ENCODE data around the gene ITGA11.

DNA sequence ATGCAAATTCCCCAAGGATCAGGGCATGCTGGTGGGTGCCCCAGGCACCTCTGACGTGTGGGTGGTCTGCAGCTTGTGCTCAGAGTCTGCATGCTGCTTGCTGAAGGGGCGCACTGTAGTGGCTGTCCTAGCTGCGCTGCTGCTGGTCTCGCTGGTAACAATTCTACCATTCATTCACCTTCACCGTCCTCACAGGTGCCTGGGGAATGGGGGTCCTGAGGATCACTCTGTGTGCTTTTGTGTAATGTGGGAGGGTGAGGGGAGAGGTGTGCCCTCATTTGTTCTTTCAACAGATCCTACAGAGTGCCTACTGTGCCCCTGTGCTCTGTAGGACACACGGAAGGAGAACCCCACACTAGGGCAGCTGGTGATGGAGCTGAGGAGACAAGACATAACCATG is 2.1 kb upstream of the ITGA11 start:
- TF ChIP-seq MAZ (IDR thresholded peaks at IDR 0.05; ENCODE audit: borderline replicate concordance, low read depth, low read length), result no peak
- TF ChIP-seq, protein P1, sequence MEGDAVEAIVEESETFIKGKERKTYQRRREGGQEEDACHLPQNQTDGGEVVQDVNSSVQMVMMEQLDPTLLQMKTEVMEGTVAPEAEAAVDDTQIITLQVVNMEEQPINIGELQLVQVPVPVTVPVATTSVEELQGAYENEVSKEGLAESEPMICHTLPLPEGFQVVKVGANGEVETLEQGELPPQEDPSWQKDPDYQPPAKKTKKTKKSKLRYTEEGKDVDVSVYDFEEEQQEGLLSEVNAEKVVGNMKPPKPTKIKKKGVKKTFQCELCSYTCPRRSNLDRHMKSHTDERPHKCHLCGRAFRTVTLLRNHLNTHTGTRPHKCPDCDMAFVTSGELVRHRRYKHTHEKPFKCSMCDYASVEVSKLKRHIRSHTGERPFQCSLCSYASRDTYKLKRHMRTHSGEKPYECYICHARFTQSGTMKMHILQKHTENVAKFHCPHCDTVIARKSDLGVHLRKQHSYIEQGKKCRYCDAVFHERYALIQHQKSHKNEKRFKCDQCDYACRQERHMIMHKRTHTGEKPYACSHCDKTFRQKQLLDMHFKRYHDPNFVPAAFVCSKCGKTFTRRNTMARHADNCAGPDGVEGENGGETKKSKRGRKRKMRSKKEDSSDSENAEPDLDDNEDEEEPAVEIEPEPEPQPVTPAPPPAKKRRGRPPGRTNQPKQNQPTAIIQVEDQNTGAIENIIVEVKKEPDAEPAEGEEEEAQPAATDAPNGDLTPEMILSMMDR (conservative IDR thresholded peaks at IDR 0.05; ENCODE audit: low read depth, low read length), result no peak
- TF ChIP-seq RAD21 (IDR thresholded peaks at IDR 0.05; ENCODE audit: low read length), result no peak
- no peak for TF ChIP-seq POLR2A (IDR thresholded peaks at IDR 0.05; ENCODE audit: low read depth, low read length)
- TF ChIP-seq FOS (IDR thresholded peaks at IDR 0.05; ENCODE audit: low read depth, low read length), result no peak
- TF ChIP-seq NFE2L2 (IDR thresholded peaks at IDR 0.05; ENCODE audit: low read depth, low read length), result no peak
- TF ChIP-seq, protein P2, sequence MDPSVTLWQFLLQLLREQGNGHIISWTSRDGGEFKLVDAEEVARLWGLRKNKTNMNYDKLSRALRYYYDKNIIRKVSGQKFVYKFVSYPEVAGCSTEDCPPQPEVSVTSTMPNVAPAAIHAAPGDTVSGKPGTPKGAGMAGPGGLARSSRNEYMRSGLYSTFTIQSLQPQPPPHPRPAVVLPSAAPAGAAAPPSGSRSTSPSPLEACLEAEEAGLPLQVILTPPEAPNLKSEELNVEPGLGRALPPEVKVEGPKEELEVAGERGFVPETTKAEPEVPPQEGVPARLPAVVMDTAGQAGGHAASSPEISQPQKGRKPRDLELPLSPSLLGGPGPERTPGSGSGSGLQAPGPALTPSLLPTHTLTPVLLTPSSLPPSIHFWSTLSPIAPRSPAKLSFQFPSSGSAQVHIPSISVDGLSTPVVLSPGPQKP (IDR thresholded peaks at IDR 0.05; ENCODE audit: borderline replicate concordance, low read depth, low read length), result no peak
- no peak for TF ChIP-seq BHLHE40 (IDR thresholded peaks at IDR 0.05; ENCODE audit: low read depth, low read length)
- TF ChIP-seq, protein P3, sequence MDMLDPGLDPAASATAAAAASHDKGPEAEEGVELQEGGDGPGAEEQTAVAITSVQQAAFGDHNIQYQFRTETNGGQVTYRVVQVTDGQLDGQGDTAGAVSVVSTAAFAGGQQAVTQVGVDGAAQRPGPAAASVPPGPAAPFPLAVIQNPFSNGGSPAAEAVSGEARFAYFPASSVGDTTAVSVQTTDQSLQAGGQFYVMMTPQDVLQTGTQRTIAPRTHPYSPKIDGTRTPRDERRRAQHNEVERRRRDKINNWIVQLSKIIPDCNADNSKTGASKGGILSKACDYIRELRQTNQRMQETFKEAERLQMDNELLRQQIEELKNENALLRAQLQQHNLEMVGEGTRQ (IDR thresholded peaks at IDR 0.05; ENCODE audit: low read depth, low read length), result no peak
- TF ChIP-seq RCOR1 (IDR thresholded peaks at IDR 0.05; ENCODE audit: insufficient replicate concordance, low read length), result no peak
- TF ChIP-seq MXI1 (IDR thresholded peaks at IDR 0.05; ENCODE audit: borderline replicate concordance, low read depth, low read length), result no peak
- no peak for TF ChIP-seq SMC3 (IDR thresholded peaks at IDR 0.05; ENCODE audit: low read depth, low read length)
- no peak for TF ChIP-seq CHD1 (IDR thresholded peaks at IDR 0.05; ENCODE audit: low read depth, low read length)
- no peak for TF ChIP-seq CEBPB (IDR thresholded peaks at IDR 0.05; ENCODE audit: low read depth, low read length)

Data from IMR-90 (cell line).